Spleen (tissue), 11 donors: ENCODE data around the gene VAMP1. TPM values are rescaled to one million over a fixed set of nuclear protein-coding genes. Genes with fewer than 3 reads are reported as not detected.

ENCODE experiments used
- DNase-seq: peaks from one replicate; pipeline ENCODE4 v3.0.0-alpha.2; 2020
- H3K27ac ChIP-seq, 8 donors: fragments of 200-600 bp; sonication (generic) in 7 of 8; 1 replicate in 4 of 8; 2 replicates in 4 of 8; pipeline versions ENCODE4 v1.5.0 to v1.8.0; 2016 to 2021; ENCODE audit warnings: inconsistent platforms in 4 of 8, mild to moderate bottlenecking in 4 of 8, moderate library complexity in 1 of 8
- H3K27me3 ChIP-seq, 7 donors: fragments of 200-600 bp; sonication (generic) in 6 of 7; replicated peaks in 1 of 7; 1 replicate in 4 of 7; 2 replicates in 3 of 7; pipeline versions ENCODE4 v1.5.0 to v1.8.0; 2016 to 2021; ENCODE audit warnings: inconsistent platforms in 3 of 7, mild to moderate bottlenecking in 1 of 7
- H3K36me3 ChIP-seq, 6 donors: fragments of 200-600 bp; sonication (generic) in 5 of 6; 1 replicate in 4 of 6; 2 replicates in 2 of 6; pipeline versions ENCODE4 v1.5.0 to v1.8.0; 2016 to 2021; ENCODE audit warnings: inconsistent platforms in 2 of 6
- H3K4me1 ChIP-seq, 6 donors: fragments of 200-600 bp; sonication (generic) in 5 of 6; 1 replicate in 3 of 6; 2 replicates in 3 of 6; pipeline versions ENCODE4 v1.5.0 to v1.8.0; 2016 to 2021; ENCODE audit warnings: inconsistent platforms in 3 of 6
- H3K4me3 ChIP-seq, 8 donors: fragments of 200-600 bp; sonication (generic) in 7 of 8; 1 replicate in 4 of 8; 2 replicates in 4 of 8; pipeline versions ENCODE4 v1.5.0 to v1.8.0; 2016 to 2021; ENCODE audit warnings: inconsistent platforms in 4 of 8, mild to moderate bottlenecking in 4 of 8, moderate library complexity in 2 of 8
- H3K9me3 ChIP-seq, 8 donors: fragments of 200-600 bp; sonication (generic) in 7 of 8; 1 replicate in 4 of 8; 2 replicates in 4 of 8; pipeline versions ENCODE4 v1.5.0 to v1.8.0; 2016 to 2021; ENCODE audit warnings: inconsistent platforms in 4 of 8
- CTCF ChIP-seq, 11 experiments: fragments of 200-600 bp in 7 of 11; fragments of 450-650 bp in 4 of 11; sonication (generic) in 4 of 11; IDR thresholded peaks in 8 of 11; conservative IDR thresholded peaks in 3 of 11; 1 replicate in 7 of 11; 2 replicates in 4 of 11; pipeline versions ENCODE4 v1.4.0 to v1.8.0; 2016 to 2021; ENCODE audit warnings: antibody characterized with exemption in 11 of 11, inconsistent platforms in 4 of 11, mild to moderate bottlenecking in 1 of 11
- POLR2A ChIP-seq, 3 donors: fragments of 450-650 bp; IDR thresholded peaks; one replicate each; pipeline ENCODE4 v1.5.1; 2017; ENCODE audit warnings: antibody characterized with exemption in 3 of 3, mild to moderate bottlenecking in 1 of 3
- POLR2AphosphoS5 ChIP-seq, 3 donors: sonication (generic); formaldehyde crosslinking; IDR thresholded peaks; one replicate each; pipeline ENCODE4 v1.5.1; 2017; ENCODE audit warnings: antibody characterized with exemption in 3 of 3
- WGBS, 5 donors: extraction: QIAGEN DNeasy Blood & Tissue Kit in 3 of 5; methylation state at CpG; one replicate each; pipeline versions ENCODE4 v1.1.5 to v1.1.7; 2013 to 2018; 5-methylcytosine and 5-hydroxymethylcytosine counted together
- intact Hi-C: fragments of 100-400 bp; cut with DNase I; formaldehyde crosslinking; loops from one replicate; pipeline ENCODE4 v1.15.0; 2023; ENCODE audit warnings: low total_unique reads
- polyA plus RNA-seq, 3 donors: library from polyadenylated mRNA; stranded (reverse); fragments of 200-250 nt; gene quantifications; one replicate each; pipeline ENCODE4 v1.2.1, GENCODE V29; 2013
- total RNA-seq, 7 donors: library from RNA; depleted of rRNA in 3 of 7; stranded (reverse); fragments of >200 nt in 3 of 7; fragmentation: NEBNext Ultra II Directional in 4 of 7; extraction: Animal tissue kit (Norgen Biotek cat#: 25700) in 4 of 7; gene quantifications; one replicate each; pipeline versions ENCODE4 v1.1.0 to v1.2.1, GENCODE V29; 2016 to 2021
- donor health status: healthy with polysubstance abuse.
- donor health status: DM: no; HTN: no; CAD: no; lungs with moderate emphysema.
- donor health status: DM: no; HTN: no; CAD: no.
- donor health status: Bipolar disorder and iron deficiency.
- donor health status: healthy.
- donor health status: DM: no; HTN: no; CAD: no.
- donor health status: DM: yes; HTN: yes; CAD: no.

Gene VAMP1
- total and polyA plus RNA-seq, 10 donors: 11.0 to 32.5 (median 21.0) TPM

- Histone ChIP-seq H3K27ac (peak overlapping the region in 5 of 8 donors; percentile 4 to 67 (median 36)), H3K9me3 (no peaks in the 10 kb centered on the region), H3K4me3 (no peak overlapping the region), H3K36me3 (peaks cover 0 to 75% (median 30%) of the 10 kb centered on the region in 6 donors), H3K27me3 (no peaks in the 10 kb centered on the region), H3K4me1 (peaks cover 56 to 94% (median 87%) of the 10 kb centered on the region in 6 donors)
- TF ChIP-seq CTCF (IDR thresholded peaks at IDR 0.05 in 8 of 11, conservative IDR thresholded peaks at IDR 0.05 in 3 of 11): no peak
- no peak for TF ChIP-seq POLR2AphosphoS5 (IDR thresholded peaks at IDR 0.05)
- TF ChIP-seq POLR2A (IDR thresholded peaks at IDR 0.05): no peak
- intact Hi-C loops: loop anchor here (10.0 kb wide), 1 partner anchor 131 kb away; no protein-coding TSS in a partner anchor
- DNase-seq: no peak
- WGBS, 5 donors: 88 to 93% (median 90%) methylated on average over 5 of the region's 5 CpGs
Measured at GRCh38 chr12:6466184-6466573, 4.3 kb downstream of the VAMP1 start.

- H3K4me3 ChIP-seq: no peak overlapping the region
- H3K9me3 ChIP-seq: no peaks in the 10 kb centered on the region
- peaks cover 0 to 80% (median 32%) of the 10 kb centered on the region in 6 donors for H3K36me3 ChIP-seq
- peak overlapping the region in 5 of 8 donors; percentile 4 to 67 (median 36) for H3K27ac ChIP-seq
- TF ChIP-seq CTCF (IDR thresholded peaks at IDR 0.05 in 8 of 11, conservative IDR thresholded peaks at IDR 0.05 in 3 of 11): peak; percentile 76 to 93 (median 88)
- peak in 1 of 3 donors; percentile 13 for TF ChIP-seq POLR2AphosphoS5 (IDR thresholded peaks at IDR 0.05)
- TF ChIP-seq POLR2A (IDR thresholded peaks at IDR 0.05): no peak
- WGBS, 5 donors: 38 to 49% (median 44%) methylated on average over 6 of the region's 6 CpGs
- intact Hi-C loops: loop anchor here (10.0 kb wide), 1 partner anchor 131 kb away; no protein-coding TSS in a partner anchor
- H3K4me1 ChIP-seq: peaks cover 60 to 97% (median 90%) of the 10 kb centered on the region in 6 donors
- no peaks in the 10 kb centered on the region for H3K27me3 ChIP-seq
- DNase-seq: no peak
Measured at GRCh38 chr12:6465467-6466183, 4.9 kb downstream of the VAMP1 start.

GRCh38 chr12:6464531-6464930, 5.9 kb downstream of the VAMP1 start:
- intact Hi-C loops: loop anchor here (5.0 to 10.0 kb wide), 2 partner anchors 37 to 130 kb away; no protein-coding TSS in a partner anchor
- 88 to 98% (median 93%) methylated on average over 7 to 8 of the region's 8 CpGs for WGBS, 5 donors

More at GRCh38 chr12:6464531-6464930, 5.9 kb downstream of the VAMP1 start:
- TF ChIP-seq POLR2AphosphoS5 (IDR thresholded peaks at IDR 0.05) (peak in 1 of 3 donors; percentile 24), CTCF (IDR thresholded peaks at IDR 0.05 in 8 of 11, conservative IDR thresholded peaks at IDR 0.05 in 3 of 11) (no peak)
- no peak overlapping the region for H3K4me3 ChIP-seq
- peaks cover 0 to 91% (median 39%) of the 10 kb centered on the region in 6 donors for H3K36me3 ChIP-seq
- no peaks in the 10 kb centered on the region for H3K27me3 ChIP-seq
- H3K27ac ChIP-seq: peak overlapping the region; percentile 46 to 94 (median 89)
- H3K4me1 ChIP-seq: peaks cover 66 to 100% (median 96%) of the 10 kb centered on the region in 6 donors
- no peaks in the 10 kb centered on the region for H3K9me3 ChIP-seq
- no peak for DNase-seq
